Activated CD8-positive, alpha-beta memory T cell treated with anti-CD3 and anti-CD28 coated beads, Interleukin-2, amount 10 ng/mL, durations not matched to agents 7 days and 5 days (primary cell): ENCODE results near the gene EPN2. TPM values are rescaled to one million over a fixed set of nuclear protein-coding genes. Genes with fewer than 3 reads are reported as not detected.

Experiments
- ATAC-seq: fragments of 150-1000 bp; cut with Tn5 transposase; one replicate; pipeline ENCODE4 v1.10.0; 2021; ENCODE audit warnings: moderate library complexity
- CTCF ChIA-PET: fragments of 350-600 bp; sonication (Branson Sonifier 250); formaldehyde crosslinking; loops from one replicate; lab custom pipeline; 2021; ENCODE audit warnings: antibody characterized with exemption; lab: Charles Lee
- DNase-seq: peaks from one replicate; pipeline ENCODE4 v3.0.0-alpha.2; 2020
- H3K27ac Mint-ChIP-seq: one replicate; pipeline ENCODE4 v1.8.0; 2021; ENCODE audit warnings: mild to moderate bottlenecking, mixed read lengths
- H3K27me3 Mint-ChIP-seq: one replicate; pipeline ENCODE4 v1.8.0; 2021; ENCODE audit warnings: mixed read lengths
- H3K36me3 Mint-ChIP-seq: one replicate; pipeline ENCODE4 v1.8.0; 2021; ENCODE audit warnings: mild to moderate bottlenecking, mixed read lengths
- H3K4me1 Mint-ChIP-seq: one replicate; pipeline ENCODE4 v1.8.0; 2021; ENCODE audit warnings: mixed read lengths
- H3K4me3 Mint-ChIP-seq: one replicate; pipeline ENCODE4 v1.8.0; 2021; ENCODE audit warnings: mild to moderate bottlenecking, moderate library complexity, mixed read lengths
- H3K9me3 Mint-ChIP-seq: one replicate; pipeline ENCODE4 v1.8.0; 2022; ENCODE audit warnings: low read depth, mixed read lengths
- microRNA-seq: library from miRNA; unstranded; fragments of <30 nt; microRNA quantifications from one replicate; pipeline ENCODE4 v1.2.0, GENCODE V29; 2022
- total RNA-seq, 2 experiments: library from RNA; stranded (reverse); gene quantifications; one replicate each; pipeline ENCODE4 v1.2.3, GENCODE V29; 2021

Gene EPN2
- total RNA-seq, 2 experiments from 2014 or later: 2.9 to 15.3 TPM

GRCh38 chr17:19382531-19383444, 145.6 kb downstream of the EPN2 start:
- H3K4me3 Mint-ChIP-seq: no peak overlapping the region
- ATAC-seq: no peak
- peaks cover 6% of the 10 kb centered on the region for H3K4me1 Mint-ChIP-seq
- no peak for DNase-seq
- no peaks in the 10 kb centered on the region for H3K9me3 Mint-ChIP-seq
- H3K36me3 Mint-ChIP-seq: peaks cover 17% of the 10 kb centered on the region
- no peak overlapping the region for H3K27ac Mint-ChIP-seq
- CTCF ChIA-PET: no interaction called here
- H3K27me3 Mint-ChIP-seq: no peaks in the 10 kb centered on the region

- Mint-ChIP-seq H3K27ac (no peak overlapping the region), H3K4me1 (peaks cover 6% of the 10 kb centered on the region), H3K9me3 (no peaks in the 10 kb centered on the region), H3K36me3 (peaks cover 17% of the 10 kb centered on the region), H3K27me3 (no peaks in the 10 kb centered on the region), H3K4me3 (no peak overlapping the region)
- CTCF ChIA-PET: interaction anchor here (1.9 kb wide), 1 partner anchor 21 kb away, joined by 9 read pairs; the partner anchor contains the start of gene B9D1
- ATAC-seq (no peak), DNase-seq (no peak)
Observed at GRCh38 chr17:19383681-19384470, 146.7 kb downstream of the EPN2 start.

GRCh38 chr17:19384723-19385391, 147.7 kb downstream of the EPN2 start:
- Mint-ChIP-seq H3K4me3 (no peak overlapping the region), H3K4me1 (no peaks in the 10 kb centered on the region), H3K27ac (no peak overlapping the region), H3K27me3 (no peaks in the 10 kb centered on the region), H3K9me3 (no peaks in the 10 kb centered on the region), H3K36me3 (peaks cover 15% of the 10 kb centered on the region)
- ATAC-seq: no peak
- CTCF ChIA-PET: interaction anchor here (1.9 kb wide), 1 partner anchor 22 kb away, joined by 9 read pairs; the partner anchor contains the start of gene B9D1
- no peak for DNase-seq

GRCh38 chr17:19385521-19385983, 148.4 kb downstream of the EPN2 start:
- no peak overlapping the region for H3K27ac Mint-ChIP-seq
- H3K4me1 Mint-ChIP-seq: no peaks in the 10 kb centered on the region
- DNase-seq (no peak), ATAC-seq (no peak)
- H3K9me3 Mint-ChIP-seq: no peaks in the 10 kb centered on the region
- peaks cover 11% of the 10 kb centered on the region for H3K36me3 Mint-ChIP-seq
- CTCF ChIA-PET: interaction anchor here (1.6 kb wide), 1 partner anchor 23 kb away, joined by 3 read pairs; the partner anchor contains the start of gene B9D1
- peaks cover 2% of the 10 kb centered on the region for H3K27me3 Mint-ChIP-seq
- no peak overlapping the region for H3K4me3 Mint-ChIP-seq

Small RNA genes lying within 50 kb of the gene (microRNA-seq; reads per million reads assigned to microRNA genes)
- gene MIR1180: 91.5 reads per million, percentile 65 among the genes with 10 or more reads in this experiment

Other genes starting within 250 kb of the EPN2 start
- gene FAM83G, start 232.6 kb upstream of the EPN2 start, total RNA-seq: 1 to 10 TPM; 4.7 to 4.8 TPM
- 10 to 100 TPM in 1 of 2 experiments, 1 to 10 TPM in 1; 9.7 to 10.4 TPM for gene GRAP, start 190.4 kb upstream of the EPN2 start, total RNA-seq
- 1 to 10 TPM; 7.5 to 8.1 TPM for gene GRAPL, start 109.8 kb upstream of the EPN2 start, total RNA-seq
- 1 to 10 TPM; 1.1 to 2.6 TPM for gene B9D1, start 125.4 kb downstream of the EPN2 start, total RNA-seq
- 10 to 100 TPM; 16.9 to 27.8 TPM for gene MAPK7, start 141.1 kb downstream of the EPN2 start, total RNA-seq
- not detected for gene MFAP4, start 149.8 kb downstream of the EPN2 start, total RNA-seq
- under 1 TPM; 0.14 to 0.20 TPM for gene RNF112, start 173.9 kb downstream of the EPN2 start, total RNA-seq